ENCODE results near the gene CBX2.

Gene CBX2

GRCh38 chr17:79777894-79778503, at the start of gene CBX2:
Gene CBX2, plus strand, starts transcription at chr17:79778148. Its CDS starts 88 bp downstream, at chr17:79778236.
- FAIRE-seq: no peak

GRCh38 chr17:79728169-79728907, 49.6 kb upstream of the CBX2 start:
- FAIRE-seq: peak; percentile 99

GRCh38 chr17:79728908-79729471, 49.0 kb upstream of the CBX2 start:
- FAIRE-seq: no peak

GRCh38 chr17:79729761-79730160, 48.2 kb upstream of the CBX2 start:
- FAIRE-seq: no peak

GRCh38 chr17:79730437-79730768, 47.5 kb upstream of the CBX2 start:
- FAIRE-seq: no peak

- no peak for FAIRE-seq
Observed at GRCh38 chr17:79730769-79731483, 47.0 kb upstream of the CBX2 start, which contains the start of gene ENPP7. Gene ENPP7, plus strand, starts transcription at chr17:79730943. Its CDS starts 197 bp downstream, at chr17:79731140.

- no peak for FAIRE-seq
Observed at GRCh38 chr17:79732254-79732653, 45.7 kb upstream of the CBX2 start.

GRCh38 chr17:79732804-79733691, 44.9 kb upstream of the CBX2 start:
- no peak for FAIRE-seq

GRCh38 chr17:79733692-79734070, 44.3 kb upstream of the CBX2 start:
- no peak for FAIRE-seq

- FAIRE-seq: no peak
Observed at GRCh38 chr17:79735096-79735495, 42.9 kb upstream of the CBX2 start.

- FAIRE-seq: no peak
Observed at GRCh38 chr17:79737046-79737921, 40.7 kb upstream of the CBX2 start.

GRCh38 chr17:79737922-79738578, 39.9 kb upstream of the CBX2 start:
- FAIRE-seq: no peak

GRCh38 chr17:79738643-79739042, 39.3 kb upstream of the CBX2 start:
- FAIRE-seq: no peak

GRCh38 chr17:79739148-79740062, 38.5 kb upstream of the CBX2 start:
- no peak for FAIRE-seq

GRCh38 chr17:79740413-79740812, 37.5 kb upstream of the CBX2 start:
- no peak for FAIRE-seq

- FAIRE-seq: no peak
Observed at GRCh38 chr17:79741401-79741750, 36.6 kb upstream of the CBX2 start.

- no peak for FAIRE-seq
Observed at GRCh38 chr17:79741751-79742588, 36.0 kb upstream of the CBX2 start.

- no peak for FAIRE-seq
Observed at GRCh38 chr17:79742589-79742918, 35.4 kb upstream of the CBX2 start.

GRCh38 chr17:79742951-79743476, 34.9 kb upstream of the CBX2 start:
- no peak for FAIRE-seq
